ENCODE data around the gene DOC2B. TPM values are rescaled to one million over a fixed set of nuclear protein-coding genes. Genes with fewer than 3 reads are reported as not detected.
"Not testable (repeated sequence)": the region's sequence is repeated elsewhere in the genome, so short reads cannot be mapped to it uniquely, and the experiment has no call there.

Gene DOC2B
- total and polyA plus RNA-seq, 7 donors: 0.46 to 12.5 (median 4.9) TPM

DNA sequence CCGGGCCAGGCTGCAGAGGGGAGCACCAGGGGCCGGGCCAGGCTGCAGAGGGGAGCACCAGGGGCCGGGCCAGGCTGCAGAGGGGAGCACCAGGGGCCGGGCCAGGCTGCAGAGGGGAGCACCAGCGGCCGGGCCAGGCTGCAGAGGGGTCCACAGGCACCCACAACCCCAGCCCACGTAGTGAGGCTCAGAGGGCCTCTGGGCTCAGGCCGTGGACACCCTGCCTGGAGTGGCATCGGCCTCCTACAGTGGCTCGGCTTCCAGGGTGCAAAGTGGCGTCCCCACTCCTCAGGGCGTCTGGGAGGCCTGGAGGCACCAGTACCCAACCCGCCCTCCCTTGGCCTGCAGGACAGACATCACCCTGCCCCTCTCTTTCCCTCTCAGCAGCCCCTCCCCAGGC is 9.6 kb downstream of the DOC2B start:
- TF ChIP-seq POLR2A (IDR thresholded peaks at IDR 0.05) (no peak), EP300 (IDR thresholded peaks at IDR 0.05) (no peak), POLR2AphosphoS5 (IDR thresholded peaks at IDR 0.05) (no peak)
- TF ChIP-seq, protein P1, sequence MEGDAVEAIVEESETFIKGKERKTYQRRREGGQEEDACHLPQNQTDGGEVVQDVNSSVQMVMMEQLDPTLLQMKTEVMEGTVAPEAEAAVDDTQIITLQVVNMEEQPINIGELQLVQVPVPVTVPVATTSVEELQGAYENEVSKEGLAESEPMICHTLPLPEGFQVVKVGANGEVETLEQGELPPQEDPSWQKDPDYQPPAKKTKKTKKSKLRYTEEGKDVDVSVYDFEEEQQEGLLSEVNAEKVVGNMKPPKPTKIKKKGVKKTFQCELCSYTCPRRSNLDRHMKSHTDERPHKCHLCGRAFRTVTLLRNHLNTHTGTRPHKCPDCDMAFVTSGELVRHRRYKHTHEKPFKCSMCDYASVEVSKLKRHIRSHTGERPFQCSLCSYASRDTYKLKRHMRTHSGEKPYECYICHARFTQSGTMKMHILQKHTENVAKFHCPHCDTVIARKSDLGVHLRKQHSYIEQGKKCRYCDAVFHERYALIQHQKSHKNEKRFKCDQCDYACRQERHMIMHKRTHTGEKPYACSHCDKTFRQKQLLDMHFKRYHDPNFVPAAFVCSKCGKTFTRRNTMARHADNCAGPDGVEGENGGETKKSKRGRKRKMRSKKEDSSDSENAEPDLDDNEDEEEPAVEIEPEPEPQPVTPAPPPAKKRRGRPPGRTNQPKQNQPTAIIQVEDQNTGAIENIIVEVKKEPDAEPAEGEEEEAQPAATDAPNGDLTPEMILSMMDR (IDR thresholded peaks at IDR 0.05): no peak
- WGBS, 2 donors: 91 to 96% methylated on average over 12 of the region's 13 CpGs
- H3K27me3 ChIP-seq: peaks cover 0 to 4% (median 0%) of the 10 kb centered on the region in 3 donors

GRCh38 chr17:170130-170670 is 11.2 kb downstream of the DOC2B start:
- H3K27me3 ChIP-seq: peaks cover 0 to 4% (median 0%) of the 10 kb centered on the region in 3 donors

More for the DNA sequence above, 9.6 kb downstream of the DOC2B start:
- DNase-seq: no peak
- H3K4me3 ChIP-seq: no peak overlapping the region
- H3K27ac ChIP-seq: no peak overlapping the region
- intact Hi-C loops (cut with DNase I): no loop called here
- H3K9me3 ChIP-seq: no peaks in the 10 kb centered on the region
- no peaks in the 10 kb centered on the region for H3K4me1 ChIP-seq
- no peaks in the 10 kb centered on the region for H3K36me3 ChIP-seq

GRCh38 chr17:168614-169013 is 12.8 kb downstream of the DOC2B start:
- DNase-seq; H3K9me3 ChIP-seq; H3K27ac ChIP-seq; H3K27me3 ChIP-seq; intact Hi-C loops (cut with DNase I); H3K36me3 ChIP-seq; H3K4me3 ChIP-seq; H3K4me1 ChIP-seq: not testable (repeated sequence)
- 70 to 75% methylated on average over 9 of the region's 11 CpGs for WGBS, 2 donors

More at GRCh38 chr17:170130-170670, 11.2 kb downstream of the DOC2B start:
- Histone ChIP-seq H3K4me1 (no peaks in the 10 kb centered on the region), H3K4me3 (no peak overlapping the region), H3K36me3 (no peaks in the 10 kb centered on the region), H3K27ac (no peak overlapping the region), H3K9me3 (no peaks in the 10 kb centered on the region)
- no peak for TF ChIP-seq POLR2AphosphoS5 (IDR thresholded peaks at IDR 0.05)
- TF ChIP-seq, protein P1 (IDR thresholded peaks at IDR 0.05): no peak
- no peak for TF ChIP-seq POLR2A (IDR thresholded peaks at IDR 0.05)
- no peak for TF ChIP-seq EP300 (IDR thresholded peaks at IDR 0.05)
- intact Hi-C loops (cut with DNase I): no loop called here
- WGBS, 2 donors: 91 to 93% methylated on average over 6 of the region's 6 CpGs
- DNase-seq: no peak

GRCh38 chr17:165939-166338 is 15.5 kb downstream of the DOC2B start:
- 92 to 94% methylated on average over 14 of the region's 14 CpGs for WGBS, 2 donors
- Histone ChIP-seq H3K36me3 (no peaks in the 10 kb centered on the region), H3K27me3 (no peaks in the 10 kb centered on the region), H3K9me3 (no peaks in the 10 kb centered on the region), H3K4me1 (no peaks in the 10 kb centered on the region), H3K4me3 (no peak overlapping the region), H3K27ac (no peak overlapping the region)
- DNase-seq: no peak
- TF ChIP-seq POLR2A (IDR thresholded peaks at IDR 0.05): no peak
- TF ChIP-seq, protein P1 (IDR thresholded peaks at IDR 0.05): no peak
- TF ChIP-seq EP300 (IDR thresholded peaks at IDR 0.05): no peak
- TF ChIP-seq POLR2AphosphoS5 (IDR thresholded peaks at IDR 0.05): no peak
- intact Hi-C loops (cut with DNase I): no loop called here

- no peak for DNase-seq
- no peaks in the 10 kb centered on the region for H3K4me1 ChIP-seq
- no peak overlapping the region for H3K4me3 ChIP-seq
- 76 to 77% methylated on average over 16 of the region's 16 CpGs for WGBS, 2 donors
- no peaks in the 10 kb centered on the region for H3K27me3 ChIP-seq
- no peak overlapping the region for H3K27ac ChIP-seq
- intact Hi-C loops (cut with DNase I): no loop called here
- TF ChIP-seq, protein P1 (IDR thresholded peaks at IDR 0.05): peak in 3 of 4 experiments; percentile 21 to 44 (median 39)
- no peak for TF ChIP-seq POLR2AphosphoS5 (IDR thresholded peaks at IDR 0.05)
- H3K9me3 ChIP-seq: no peaks in the 10 kb centered on the region
- H3K36me3 ChIP-seq: no peaks in the 10 kb centered on the region
These were observed 16.9 kb downstream of the DOC2B start for GRCh38 chr17:164303-165235.

Measured in sigmoid colon (tissue), 7 donors.